ENCODE results near the gene GAD2.

GAD2 gene

GRCh38 chr10:26318672-26319071 lies 102.1 kb downstream of the GAD2 start:
- H3K27ac ChIP-seq (ENCODE audit: low read length, poor library complexity, severe bottlenecking): no peak overlapping the region
- H2BK12ac ChIP-seq (ENCODE audit: low read length in 2 of 2): no peak overlapping the region
- no peak overlapping the region for H2AK5ac ChIP-seq (ENCODE audit: low read length, severe bottlenecking)
- H3K23ac ChIP-seq (ENCODE audit: low read length in 2 of 2): no peak overlapping the region
- no peak overlapping the region for H3K18ac ChIP-seq (ENCODE audit: low read depth in 1 of 2, low read length in 2 of 2)
- no peaks in the 10 kb centered on the region for H3K79me1 ChIP-seq (replicated peaks; ENCODE audit: low read length, poor library complexity, severe bottlenecking)
- H2AFZ ChIP-seq (ENCODE audit: low read depth, low read length): no peak overlapping the region
- no peak overlapping the region for H2BK5ac ChIP-seq (ENCODE audit: low read depth, low read length, poor library complexity, severe bottlenecking)
- H2BK120ac ChIP-seq (ENCODE audit: low read depth, low read length): no peak overlapping the region
- 72% methylated on average over 5 of the region's 5 CpGs for WGBS
- H3K27me3 ChIP-seq (ENCODE audit: control insufficient read depth in 1 of 2, insufficient read depth in 1 of 2, low read length in 2 of 2): peaks cover 0 to 17% of the 10 kb centered on the region in 2 experiments
- H4K8ac ChIP-seq (ENCODE audit: low read length): no peak overlapping the region
- no peak overlapping the region for H3K4ac ChIP-seq (ENCODE audit: low read depth in 1 of 2, low read length in 2 of 2)
- H3K9ac ChIP-seq (ENCODE audit: low read length): no peak overlapping the region
- no peak overlapping the region for H3K14ac ChIP-seq (ENCODE audit: low read length in 2 of 2)
- no peak for DNase-seq
- H3K4me1 ChIP-seq (ENCODE audit: control insufficient read depth, insufficient read depth, low read depth, low read length): no peaks in the 10 kb centered on the region
- H3K36me3 ChIP-seq (ENCODE audit: control insufficient read depth in 1 of 2, insufficient read depth in 2 of 2, low read depth in 1 of 2, low read length in 2 of 2): no peaks in the 10 kb centered on the region
- no peak overlapping the region for H3K4me2 ChIP-seq (ENCODE audit: low read length, poor library complexity, severe bottlenecking)
- no peaks in the 10 kb centered on the region for H3K9me3 ChIP-seq (ENCODE audit: control insufficient read depth, low read length)
- no peak overlapping the region for H2BK15ac ChIP-seq (ENCODE audit: low read depth, poor library complexity, severe bottlenecking)
- H4K91ac ChIP-seq (ENCODE audit: low read length): no peak overlapping the region
- H3K4me3 ChIP-seq (ENCODE audit: insufficient read depth in 1 of 2, low read depth in 1 of 2, low read length in 2 of 2): no peak overlapping the region

GRCh38 chr10:26323219-26323618 lies 106.6 kb downstream of the GAD2 start:
- no peak overlapping the region for H3K9ac ChIP-seq (ENCODE audit: low read length)
- WGBS: 73% methylated on average over 2 of the region's 3 CpGs
- H3K27ac ChIP-seq (ENCODE audit: low read length, poor library complexity, severe bottlenecking): no peak overlapping the region
- H3K27me3 ChIP-seq (ENCODE audit: control insufficient read depth in 1 of 2, insufficient read depth in 1 of 2, low read length in 2 of 2): no peaks in the 10 kb centered on the region
- H3K18ac ChIP-seq (ENCODE audit: low read depth in 1 of 2, low read length in 2 of 2): no peak overlapping the region
- H2AFZ ChIP-seq (ENCODE audit: low read depth, low read length): no peak overlapping the region
- no peak overlapping the region for H2BK15ac ChIP-seq (ENCODE audit: low read depth, poor library complexity, severe bottlenecking)
- no peak for DNase-seq
- H3K79me1 ChIP-seq (replicated peaks; ENCODE audit: low read length, poor library complexity, severe bottlenecking): no peaks in the 10 kb centered on the region
- H3K4me1 ChIP-seq (ENCODE audit: control insufficient read depth, insufficient read depth, low read depth, low read length): no peaks in the 10 kb centered on the region
- H3K9me3 ChIP-seq (ENCODE audit: control insufficient read depth, low read length): no peaks in the 10 kb centered on the region
- no peak overlapping the region for H3K14ac ChIP-seq (ENCODE audit: low read length in 2 of 2)
- no peak overlapping the region for H2BK12ac ChIP-seq (ENCODE audit: low read length in 2 of 2)
- H2AK5ac ChIP-seq (ENCODE audit: low read length, severe bottlenecking): no peak overlapping the region
- H3K23ac ChIP-seq (ENCODE audit: low read length in 2 of 2): no peak overlapping the region
- no peak overlapping the region for H3K4me3 ChIP-seq (ENCODE audit: insufficient read depth in 1 of 2, low read depth in 1 of 2, low read length in 2 of 2)
- no peak overlapping the region for H3K4ac ChIP-seq (ENCODE audit: low read depth in 1 of 2, low read length in 2 of 2)
- H4K8ac ChIP-seq (ENCODE audit: low read length): no peak overlapping the region
- H4K91ac ChIP-seq (ENCODE audit: low read length): no peak overlapping the region
- H2BK5ac ChIP-seq (ENCODE audit: low read depth, low read length, poor library complexity, severe bottlenecking): no peak overlapping the region
- H2BK120ac ChIP-seq (ENCODE audit: low read depth, low read length): no peak overlapping the region
- no peak overlapping the region for H3K4me2 ChIP-seq (ENCODE audit: low read length, poor library complexity, severe bottlenecking)
- no peaks in the 10 kb centered on the region for H3K36me3 ChIP-seq (ENCODE audit: control insufficient read depth in 1 of 2, insufficient read depth in 2 of 2, low read depth in 1 of 2, low read length in 2 of 2)

DNA sequence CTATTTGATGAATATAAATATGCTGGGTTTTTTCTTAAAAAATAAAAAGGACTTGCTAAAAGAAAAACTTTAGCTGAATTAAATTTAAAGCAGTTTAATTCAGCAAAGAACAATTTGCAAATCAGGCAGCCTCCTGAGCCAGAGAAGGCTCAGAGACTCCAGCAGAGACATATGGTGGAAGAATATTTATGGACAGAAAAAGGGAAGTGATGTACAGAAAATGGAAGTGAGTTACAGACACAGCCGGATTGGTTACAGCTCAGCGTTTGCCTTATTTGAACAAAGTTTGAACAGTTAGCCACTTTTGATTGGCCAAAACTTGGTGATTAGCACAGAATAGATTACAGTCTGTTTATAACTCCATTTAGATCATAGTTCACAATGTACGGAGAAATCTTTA lies 110.3 kb downstream of the GAD2 start:
- H3K9ac ChIP-seq (ENCODE audit: low read length): no peak overlapping the region
- no peak overlapping the region for H2AK5ac ChIP-seq (ENCODE audit: low read length, severe bottlenecking)
- H3K4me3 ChIP-seq (ENCODE audit: insufficient read depth in 1 of 2, low read depth in 1 of 2, low read length in 2 of 2): no peak overlapping the region
- no peak overlapping the region for H3K4me2 ChIP-seq (ENCODE audit: low read length, poor library complexity, severe bottlenecking)
- no peaks in the 10 kb centered on the region for H3K9me3 ChIP-seq (ENCODE audit: control insufficient read depth, low read length)
- H2BK5ac ChIP-seq (ENCODE audit: low read depth, low read length, poor library complexity, severe bottlenecking): no peak overlapping the region
- H2BK15ac ChIP-seq (ENCODE audit: low read depth, poor library complexity, severe bottlenecking): no peak overlapping the region
- H3K14ac ChIP-seq (ENCODE audit: low read length in 2 of 2): no peak overlapping the region
- no peak overlapping the region for H2BK120ac ChIP-seq (ENCODE audit: low read depth, low read length)
- H3K79me1 ChIP-seq (replicated peaks; ENCODE audit: low read length, poor library complexity, severe bottlenecking): no peaks in the 10 kb centered on the region
- H3K27me3 ChIP-seq (ENCODE audit: control insufficient read depth in 1 of 2, insufficient read depth in 1 of 2, low read length in 2 of 2): peaks cover 0 to under 1% of the 10 kb centered on the region in 2 experiments
- no peak overlapping the region for H3K23ac ChIP-seq (ENCODE audit: low read length in 2 of 2)
- no peaks in the 10 kb centered on the region for H3K36me3 ChIP-seq (ENCODE audit: control insufficient read depth in 1 of 2, insufficient read depth in 2 of 2, low read depth in 1 of 2, low read length in 2 of 2)
- no peak overlapping the region for H2AFZ ChIP-seq (ENCODE audit: low read depth, low read length)
- no peak overlapping the region for H4K91ac ChIP-seq (ENCODE audit: low read length)
- WGBS: 93% methylated on average over 2 of the region's 3 CpGs
- DNase-seq: no peak
- H3K27ac ChIP-seq (ENCODE audit: low read length, poor library complexity, severe bottlenecking): no peak overlapping the region
- no peak overlapping the region for H4K8ac ChIP-seq (ENCODE audit: low read length)
- no peak overlapping the region for H2BK12ac ChIP-seq (ENCODE audit: low read length in 2 of 2)
- H3K18ac ChIP-seq (ENCODE audit: low read depth in 1 of 2, low read length in 2 of 2): no peak overlapping the region
- H3K4ac ChIP-seq (ENCODE audit: low read depth in 1 of 2, low read length in 2 of 2): no peak overlapping the region
- no peaks in the 10 kb centered on the region for H3K4me1 ChIP-seq (ENCODE audit: control insufficient read depth, insufficient read depth, low read depth, low read length)

DNA sequence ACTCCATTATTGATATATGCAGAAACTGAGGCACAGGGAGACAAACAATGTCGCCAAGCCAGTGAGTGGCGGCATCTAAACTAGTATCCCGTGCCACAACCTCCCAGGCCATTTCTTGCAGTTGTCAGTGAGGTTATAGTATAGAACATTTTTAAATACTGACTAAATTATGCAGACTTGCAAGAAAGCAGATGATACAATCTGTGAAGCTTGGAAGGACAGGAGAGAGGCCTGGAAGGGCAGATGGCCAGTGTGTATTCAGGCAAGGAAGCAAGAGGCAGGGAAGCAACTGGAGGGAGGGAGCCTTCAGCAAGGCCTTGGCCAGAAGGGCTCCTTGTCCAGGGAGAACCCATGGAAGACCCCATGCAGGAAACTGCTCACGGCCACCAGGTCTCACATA lies 111.2 kb downstream of the GAD2 start:
- H3K18ac ChIP-seq (ENCODE audit: low read depth in 1 of 2, low read length in 2 of 2): no peak overlapping the region
- no peak overlapping the region for H2AK5ac ChIP-seq (ENCODE audit: low read length, severe bottlenecking)
- no peak overlapping the region for H3K4ac ChIP-seq (ENCODE audit: low read depth in 1 of 2, low read length in 2 of 2)
- no peak overlapping the region for H2BK120ac ChIP-seq (ENCODE audit: low read depth, low read length)
- H2BK12ac ChIP-seq (ENCODE audit: low read length in 2 of 2): no peak overlapping the region
- no peak overlapping the region for H3K27ac ChIP-seq (ENCODE audit: low read length, poor library complexity, severe bottlenecking)
- no peak overlapping the region for H2AFZ ChIP-seq (ENCODE audit: low read depth, low read length)
- H2BK15ac ChIP-seq (ENCODE audit: low read depth, poor library complexity, severe bottlenecking): no peak overlapping the region
- H4K91ac ChIP-seq (ENCODE audit: low read length): no peak overlapping the region
- H3K4me1 ChIP-seq (ENCODE audit: control insufficient read depth, insufficient read depth, low read depth, low read length): no peaks in the 10 kb centered on the region
- H3K23ac ChIP-seq (ENCODE audit: low read length in 2 of 2): no peak overlapping the region
- no peaks in the 10 kb centered on the region for H3K79me1 ChIP-seq (replicated peaks; ENCODE audit: low read length, poor library complexity, severe bottlenecking)
- no peak overlapping the region for H3K4me3 ChIP-seq (ENCODE audit: insufficient read depth in 1 of 2, low read depth in 1 of 2, low read length in 2 of 2)
- H3K9ac ChIP-seq (ENCODE audit: low read length): no peak overlapping the region
- no peak overlapping the region for H4K8ac ChIP-seq (ENCODE audit: low read length)
- DNase-seq: no peak
- no peaks in the 10 kb centered on the region for H3K9me3 ChIP-seq (ENCODE audit: control insufficient read depth, low read length)
- no peak overlapping the region for H3K14ac ChIP-seq (ENCODE audit: low read length in 2 of 2)
- H2BK5ac ChIP-seq (ENCODE audit: low read depth, low read length, poor library complexity, severe bottlenecking): no peak overlapping the region
- WGBS: 55% methylated on average over 1 of the region's 4 CpGs
- peaks cover 0 to 3% of the 10 kb centered on the region in 2 experiments for H3K27me3 ChIP-seq (ENCODE audit: control insufficient read depth in 1 of 2, insufficient read depth in 1 of 2, low read length in 2 of 2)
- H3K4me2 ChIP-seq (ENCODE audit: low read length, poor library complexity, severe bottlenecking): no peak overlapping the region
- no peaks in the 10 kb centered on the region for H3K36me3 ChIP-seq (ENCODE audit: control insufficient read depth in 1 of 2, insufficient read depth in 2 of 2, low read depth in 1 of 2, low read length in 2 of 2)
